HepG2 (cell line): ENCODE data around the gene MUTYH. TPM values are rescaled to one million over a fixed set of nuclear protein-coding genes. Genes with fewer than 3 reads are reported as not detected.

ENCODE experiments used
- MYNN ChIP-seq: sonication (generic); formaldehyde crosslinking; IDR thresholded peaks from 2 replicates; pipeline ENCODE4 v1.4.0; 2020; ENCODE audit warnings: mild to moderate bottlenecking, low read depth, missing genetic modification reagents
- RFXANK ChIP-seq: IDR thresholded peaks from 2 replicates; pipeline ENCODE4 v1.6.1; 2016
- THYN1 ChIP-seq: sonication (generic); formaldehyde crosslinking; IDR thresholded peaks from 2 replicates; pipeline ENCODE4 v1.8.1; 2023; ENCODE audit warnings: low read depth, mild to moderate bottlenecking, moderate library complexity, missing genetic modification reagents, borderline replicate concordance
- ZNF282 ChIP-seq: fragments of 450-650 bp; IDR thresholded peaks from 2 replicates; pipeline ENCODE4 v1.6.1; 2018; ENCODE audit not compliant: partially characterized antibody
- polyA plus RNA-seq, 8 experiments: library from polyadenylated mRNA; depleted of rRNA in 3 of 8; stranded (reverse) in 7 of 8; unstranded in 1 of 8; fragments of >200 nt; fragmentation: Illumina TruSeq in 4 of 8; extraction: Trizol in 4 of 8; gene quantifications; 2 replicates each; pipeline versions ENCODE4 v1.2.1 to v1.2.3, GENCODE V29; 2011 to 2016; ENCODE audit warnings: low read depth in 4 of 8, missing spikeins in 1 of 8, mixed read lengths in 1 of 8; ENCODE audit not compliant: insufficient read depth in 1 of 8
- total RNA-seq, 5 experiments: library from RNA; depleted of rRNA; stranded (reverse); fragments of >200 nt; fragmentation: Illumina TruSeq; extraction: Trizol; gene quantifications; 2 replicates each; pipeline ENCODE4 v1.2.3, GENCODE V29; 2016; ENCODE audit warnings: low read depth in 1 of 5
- TF ChIP-seq, protein P1 (sequence below): sonication (generic); formaldehyde crosslinking; IDR thresholded peaks from 2 replicates; pipeline ENCODE4 v1.8.1; 2022; ENCODE audit warnings: low read depth, mild to moderate bottlenecking, missing genetic modification reagents
- TF ChIP-seq, protein P2 (sequence below): IDR thresholded peaks from 2 replicates; pipeline ENCODE4 v1.6.1; 2016; ENCODE audit warnings: low read depth
- TF ChIP-seq, protein P3 (sequence below): sonication (generic); formaldehyde crosslinking; IDR thresholded peaks from one replicate; pipeline ENCODE4 v1.5.1; 2020; ENCODE audit warnings: mild to moderate bottlenecking, missing genetic modification reagents; ENCODE audit errors: not compliant biosample characterization
- TF ChIP-seq, protein P4 (sequence below), 2 experiments: sonication (generic) in 1 of 2; formaldehyde crosslinking in 1 of 2; IDR thresholded peaks; 2 replicates each; pipeline versions ENCODE4 v1.6.1 to v1.9.0; 2014 to 2022; ENCODE audit warnings: antibody characterized with exemption in 1 of 2, borderline replicate concordance in 1 of 2, inconsistent platforms in 1 of 2, low read depth in 1 of 2, missing genetic modification reagents in 1 of 2

Gene MUTYH
- total and polyA plus RNA-seq, 2 of the 13 experiments (the other 11 are each of a cell fraction or from before 2014, with no cell fraction given) = 16.3 to 17.1 TPM

DNA sequence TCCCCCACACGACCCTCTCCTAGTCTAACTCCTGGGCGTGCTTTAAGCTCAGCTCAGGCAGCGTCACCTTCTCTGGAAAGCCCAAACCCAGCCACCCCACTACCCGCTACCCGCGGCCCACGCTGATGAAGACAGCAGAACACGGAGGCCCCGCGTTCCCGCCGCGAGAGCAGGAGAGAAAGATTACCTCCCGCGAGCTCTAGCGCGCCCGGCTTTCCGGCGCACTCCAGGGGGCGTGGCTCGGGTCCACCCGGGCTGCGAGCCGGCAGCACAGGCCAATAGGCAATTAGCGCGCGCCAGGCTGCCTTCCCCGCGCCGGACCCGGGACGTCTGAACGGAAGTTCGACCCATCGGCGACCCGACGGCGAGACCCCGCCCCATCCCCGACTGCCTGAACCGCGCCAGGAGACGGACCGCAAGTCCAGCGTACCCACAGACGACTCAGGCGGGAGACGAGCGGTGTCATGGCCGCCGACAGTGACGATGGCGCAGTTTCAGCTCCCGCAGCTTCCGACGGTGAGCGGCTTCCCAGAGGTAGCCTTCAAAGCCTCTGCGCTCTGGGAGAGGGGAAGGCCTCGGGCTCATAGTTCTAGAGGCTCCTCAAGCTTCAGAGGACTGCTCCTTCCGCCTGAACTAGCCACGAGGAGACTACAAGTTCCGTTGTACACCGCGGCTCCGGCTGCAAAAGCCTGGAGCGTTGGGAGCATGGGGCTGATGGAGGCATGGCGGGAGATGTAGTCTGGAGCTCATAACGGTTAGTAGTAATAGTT lies at the start of gene MUTYH, which contains the start of gene TOE1 (continued):
- TF ChIP-seq, protein P1, sequence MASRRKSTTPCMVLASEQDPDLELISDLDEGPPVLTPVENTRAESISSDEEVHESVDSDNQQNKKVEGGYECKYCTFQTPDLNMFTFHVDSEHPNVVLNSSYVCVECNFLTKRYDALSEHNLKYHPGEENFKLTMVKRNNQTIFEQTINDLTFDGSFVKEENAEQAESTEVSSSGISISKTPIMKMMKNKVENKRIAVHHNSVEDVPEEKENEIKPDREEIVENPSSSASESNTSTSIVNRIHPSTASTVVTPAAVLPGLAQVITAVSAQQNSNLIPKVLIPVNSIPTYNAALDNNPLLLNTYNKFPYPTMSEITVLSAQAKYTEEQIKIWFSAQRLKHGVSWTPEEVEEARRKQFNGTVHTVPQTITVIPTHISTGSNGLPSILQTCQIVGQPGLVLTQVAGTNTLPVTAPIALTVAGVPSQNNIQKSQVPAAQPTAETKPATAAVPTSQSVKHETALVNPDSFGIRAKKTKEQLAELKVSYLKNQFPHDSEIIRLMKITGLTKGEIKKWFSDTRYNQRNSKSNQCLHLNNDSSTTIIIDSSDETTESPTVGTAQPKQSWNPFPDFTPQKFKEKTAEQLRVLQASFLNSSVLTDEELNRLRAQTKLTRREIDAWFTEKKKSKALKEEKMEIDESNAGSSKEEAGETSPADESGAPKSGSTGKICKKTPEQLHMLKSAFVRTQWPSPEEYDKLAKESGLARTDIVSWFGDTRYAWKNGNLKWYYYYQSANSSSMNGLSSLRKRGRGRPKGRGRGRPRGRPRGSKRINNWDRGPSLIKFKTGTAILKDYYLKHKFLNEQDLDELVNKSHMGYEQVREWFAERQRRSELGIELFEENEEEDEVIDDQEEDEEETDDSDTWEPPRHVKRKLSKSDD (CRISPR knock-in tag) = peak; percentile 96
- TF ChIP-seq, protein P2, sequence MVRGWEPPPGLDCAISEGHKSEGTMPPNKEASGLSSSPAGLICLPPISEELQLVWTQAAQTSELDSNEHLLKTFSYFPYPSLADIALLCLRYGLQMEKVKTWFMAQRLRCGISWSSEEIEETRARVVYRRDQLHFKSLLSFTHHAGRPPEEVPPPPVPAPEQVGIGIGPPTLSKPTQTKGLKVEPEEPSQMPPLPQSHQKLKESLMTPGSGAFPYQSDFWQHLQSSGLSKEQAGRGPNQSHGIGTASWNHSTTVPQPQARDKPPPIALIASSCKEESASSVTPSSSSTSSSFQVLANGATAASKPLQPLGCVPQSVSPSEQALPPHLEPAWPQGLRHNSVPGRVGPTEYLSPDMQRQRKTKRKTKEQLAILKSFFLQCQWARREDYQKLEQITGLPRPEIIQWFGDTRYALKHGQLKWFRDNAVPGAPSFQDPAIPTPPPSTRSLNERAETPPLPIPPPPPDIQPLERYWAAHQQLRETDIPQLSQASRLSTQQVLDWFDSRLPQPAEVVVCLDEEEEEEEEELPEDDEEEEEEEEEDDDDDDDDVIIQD (CRISPR knock-in tag) = no peak
- TF ChIP-seq, protein P3, sequence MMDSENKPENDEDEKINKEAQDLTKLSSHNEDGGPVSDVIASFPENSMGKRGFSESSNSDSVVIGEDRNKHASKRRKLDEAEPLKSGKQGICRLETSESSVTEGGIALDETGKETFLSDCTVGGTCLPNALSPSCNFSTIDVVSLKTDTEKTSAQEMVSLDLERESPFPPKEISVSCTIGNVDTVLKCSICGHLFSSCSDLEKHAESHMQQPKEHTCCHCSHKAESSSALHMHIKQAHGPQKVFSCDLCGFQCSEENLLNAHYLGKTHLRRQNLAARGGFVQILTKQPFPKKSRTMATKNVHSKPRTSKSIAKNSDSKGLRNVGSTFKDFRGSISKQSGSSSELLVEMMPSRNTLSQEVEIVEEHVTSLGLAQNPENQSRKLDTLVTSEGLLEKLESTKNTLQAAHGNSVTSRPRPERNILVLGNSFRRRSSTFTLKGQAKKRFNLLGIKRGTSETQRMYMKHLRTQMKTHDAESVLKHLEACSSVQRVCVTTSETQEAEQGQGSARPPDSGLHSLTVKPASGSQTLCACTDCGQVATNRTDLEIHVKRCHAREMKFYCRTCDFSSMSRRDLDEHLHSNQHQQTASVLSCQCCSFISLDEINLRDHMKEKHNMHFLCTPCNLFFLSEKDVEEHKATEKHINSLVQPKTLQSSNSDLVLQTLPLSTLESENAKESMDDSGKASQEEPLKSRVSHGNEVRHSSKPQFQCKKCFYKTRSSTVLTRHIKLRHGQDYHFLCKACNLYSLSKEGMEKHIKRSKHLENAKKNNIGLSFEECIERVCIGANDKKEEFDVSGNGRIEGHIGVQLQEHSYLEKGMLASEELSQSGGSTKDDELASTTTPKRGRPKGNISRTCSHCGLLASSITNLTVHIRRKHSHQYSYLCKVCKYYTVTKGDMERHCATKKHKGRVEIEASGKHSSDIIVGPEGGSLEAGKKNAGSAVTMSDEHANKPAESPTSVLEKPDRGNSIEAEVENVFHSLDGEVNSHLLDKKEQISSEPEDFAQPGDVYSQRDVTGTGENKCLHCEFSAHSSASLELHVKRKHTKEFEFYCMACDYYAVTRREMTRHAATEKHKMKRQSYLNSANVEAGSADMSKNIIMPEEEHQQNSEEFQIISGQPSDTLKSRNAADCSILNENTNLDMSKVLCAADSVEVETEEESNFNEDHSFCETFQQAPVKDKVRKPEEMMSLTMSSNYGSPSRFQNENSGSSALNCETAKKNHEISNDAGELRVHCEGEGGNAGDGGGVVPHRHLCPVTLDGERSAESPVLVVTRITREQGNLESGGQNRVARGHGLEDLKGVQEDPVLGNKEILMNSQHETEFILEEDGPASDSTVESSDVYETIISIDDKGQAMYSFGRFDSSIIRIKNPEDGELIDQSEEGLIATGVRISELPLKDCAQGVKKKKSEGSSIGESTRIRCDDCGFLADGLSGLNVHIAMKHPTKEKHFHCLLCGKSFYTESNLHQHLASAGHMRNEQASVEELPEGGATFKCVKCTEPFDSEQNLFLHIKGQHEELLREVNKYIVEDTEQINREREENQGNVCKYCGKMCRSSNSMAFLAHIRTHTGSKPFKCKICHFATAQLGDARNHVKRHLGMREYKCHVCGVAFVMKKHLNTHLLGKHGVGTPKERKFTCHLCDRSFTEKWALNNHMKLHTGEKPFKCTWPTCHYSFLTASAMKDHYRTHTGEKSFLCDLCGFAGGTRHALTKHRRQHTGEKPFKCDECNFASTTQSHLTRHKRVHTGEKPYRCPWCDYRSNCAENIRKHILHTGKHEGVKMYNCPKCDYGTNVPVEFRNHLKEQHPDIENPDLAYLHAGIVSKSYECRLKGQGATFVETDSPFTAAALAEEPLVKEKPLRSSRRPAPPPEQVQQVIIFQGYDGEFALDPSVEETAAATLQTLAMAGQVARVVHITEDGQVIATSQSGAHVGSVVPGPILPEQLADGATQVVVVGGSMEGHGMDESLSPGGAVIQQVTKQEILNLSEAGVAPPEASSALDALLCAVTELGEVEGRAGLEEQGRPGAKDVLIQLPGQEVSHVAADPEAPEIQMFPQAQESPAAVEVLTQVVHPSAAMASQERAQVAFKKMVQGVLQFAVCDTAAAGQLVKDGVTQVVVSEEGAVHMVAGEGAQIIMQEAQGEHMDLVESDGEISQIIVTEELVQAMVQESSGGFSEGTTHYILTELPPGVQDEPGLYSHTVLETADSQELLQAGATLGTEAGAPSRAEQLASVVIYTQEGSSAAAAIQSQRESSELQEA (CRISPR knock-in tag) = peak; percentile 81
- TF ChIP-seq THYN1 (CRISPR knock-in tag) (no peak), RFXANK (CRISPR knock-in tag) (no peak), MYNN (CRISPR knock-in tag) (no peak; the same call in 1 of the 2 replicates), ZNF282 (no peak)
- TF ChIP-seq, protein P4, sequence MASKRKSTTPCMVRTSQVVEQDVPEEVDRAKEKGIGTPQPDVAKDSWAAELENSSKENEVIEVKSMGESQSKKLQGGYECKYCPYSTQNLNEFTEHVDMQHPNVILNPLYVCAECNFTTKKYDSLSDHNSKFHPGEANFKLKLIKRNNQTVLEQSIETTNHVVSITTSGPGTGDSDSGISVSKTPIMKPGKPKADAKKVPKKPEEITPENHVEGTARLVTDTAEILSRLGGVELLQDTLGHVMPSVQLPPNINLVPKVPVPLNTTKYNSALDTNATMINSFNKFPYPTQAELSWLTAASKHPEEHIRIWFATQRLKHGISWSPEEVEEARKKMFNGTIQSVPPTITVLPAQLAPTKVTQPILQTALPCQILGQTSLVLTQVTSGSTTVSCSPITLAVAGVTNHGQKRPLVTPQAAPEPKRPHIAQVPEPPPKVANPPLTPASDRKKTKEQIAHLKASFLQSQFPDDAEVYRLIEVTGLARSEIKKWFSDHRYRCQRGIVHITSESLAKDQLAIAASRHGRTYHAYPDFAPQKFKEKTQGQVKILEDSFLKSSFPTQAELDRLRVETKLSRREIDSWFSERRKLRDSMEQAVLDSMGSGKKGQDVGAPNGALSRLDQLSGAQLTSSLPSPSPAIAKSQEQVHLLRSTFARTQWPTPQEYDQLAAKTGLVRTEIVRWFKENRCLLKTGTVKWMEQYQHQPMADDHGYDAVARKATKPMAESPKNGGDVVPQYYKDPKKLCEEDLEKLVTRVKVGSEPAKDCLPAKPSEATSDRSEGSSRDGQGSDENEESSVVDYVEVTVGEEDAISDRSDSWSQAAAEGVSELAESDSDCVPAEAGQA (IDR thresholded peaks at IDR 0.05; ENCODE audit: low read depth) = no peak
- TF ChIP-seq, protein P4 (CRISPR knock-in tag; IDR thresholded peaks at IDR 0.05; ENCODE audit: borderline replicate concordance) = 0 out of 2 replicates have a peak, but pooled peaks have one; percentile 54
